SK-N-SH treated with all-trans-retinoic acid at 6 μM for 48 hours (cell line): ENCODE results near the gene PIGM.

Experiments used
- ATAC-seq: fragments of 200-7000 bp; cut with Tn5 transposase; 3 replicates; pipeline ENCODE4 v1.9.1; 2020; ENCODE audit warnings: mild to moderate bottlenecking, moderate library complexity
- ARNTL ChIP-seq: fragments of 450-650 bp; formaldehyde crosslinking; IDR thresholded peaks from 2 replicates; pipeline ENCODE4 v1.5.0; 2020; ENCODE audit warnings: low read depth, mild to moderate bottlenecking, moderate library complexity, borderline replicate concordance
- BACH2 ChIP-seq: fragments of 250-450 bp; sonication (Bioruptor Pico); IDR thresholded peaks from 2 replicates; pipeline ENCODE4 v1.9.0; 2021; ENCODE audit warnings: mild to moderate bottlenecking, borderline replicate concordance
- CSRNP3 ChIP-seq: fragments of 250-450 bp; sonication (Bioruptor Pico); IDR thresholded peaks from 2 replicates; pipeline ENCODE4 v1.5.1; 2021; ENCODE audit warnings: mild to moderate bottlenecking, moderate library complexity
- ESRRG ChIP-seq: fragments of 250-450 bp; sonication (Bioruptor Pico); IDR thresholded peaks from 2 replicates; pipeline ENCODE4 v1.6.1; 2021; ENCODE audit warnings: mild to moderate bottlenecking
- GLIS3 ChIP-seq: fragments of 250-450 bp; sonication (Bioruptor Pico); IDR thresholded peaks from 2 replicates; pipeline ENCODE4 v1.5.0; 2020; ENCODE audit warnings: mild to moderate bottlenecking, moderate library complexity
- ISL1 ChIP-seq: fragments of 250-450 bp; sonication (Bioruptor Pico); IDR thresholded peaks from 2 replicates; pipeline ENCODE4 v2.1.2; 2022; ENCODE audit warnings: mild to moderate bottlenecking, moderate library complexity
- OSR1 ChIP-seq: fragments of 250-450 bp; sonication (Bioruptor Pico); IDR thresholded peaks from 2 replicates; pipeline ENCODE4 v1.8.0; 2022; ENCODE audit warnings: moderate library complexity, mild to moderate bottlenecking, inconsistent platforms
- PPARA ChIP-seq: fragments of 250-450 bp; sonication (Bioruptor Pico); IDR thresholded peaks from 2 replicates; pipeline ENCODE4 v1.5.0; 2020; ENCODE audit warnings: mild to moderate bottlenecking, borderline replicate concordance
- RARB ChIP-seq: fragments of 250-450 bp; sonication (Bioruptor Pico); IDR thresholded peaks from 2 replicates; pipeline ENCODE4 v1.8.0; 2021; ENCODE audit warnings: mild to moderate bottlenecking, moderate library complexity
- SNAI2 ChIP-seq: fragments of 250-450 bp; sonication (Bioruptor Pico); IDR thresholded peaks from 2 replicates; pipeline ENCODE4 v1.5.0; 2020; ENCODE audit warnings: mild to moderate bottlenecking, moderate library complexity
- TCF4 ChIP-seq: fragments of 250-450 bp; sonication (Bioruptor Pico); IDR thresholded peaks from 2 replicates; pipeline ENCODE4 v1.8.0; 2021; ENCODE audit warnings: mild to moderate bottlenecking, moderate library complexity, borderline replicate concordance
- TOX ChIP-seq: fragments of 250-450 bp; sonication (Bioruptor Pico); IDR thresholded peaks from 2 replicates; pipeline ENCODE4 v1.8.0; 2021; ENCODE audit warnings: mild to moderate bottlenecking, moderate library complexity, borderline replicate concordance
- TSHZ2 ChIP-seq: fragments of 250-450 bp; sonication (Bioruptor Pico); IDR thresholded peaks from 2 replicates; pipeline ENCODE4 v1.5.0; 2020; ENCODE audit warnings: mild to moderate bottlenecking, moderate library complexity
- ZC3H10 ChIP-seq: fragments of 250-450 bp; sonication (Bioruptor Pico); IDR thresholded peaks from 2 replicates; pipeline ENCODE4 v1.5.1; 2021; ENCODE audit warnings: mild to moderate bottlenecking, moderate library complexity
- ZFP30 ChIP-seq: fragments of 450-650 bp; formaldehyde crosslinking; IDR thresholded peaks from 2 replicates; pipeline ENCODE4 v1.5.0; 2022; ENCODE audit warnings: mild to moderate bottlenecking, moderate library complexity
- ZNF565 ChIP-seq: fragments of 450-650 bp; formaldehyde crosslinking; conservative IDR thresholded peaks from 2 replicates; pipeline ENCODE4 v1.5.0; 2020; ENCODE audit warnings: low read depth, mild to moderate bottlenecking, moderate library complexity
- ZNF70 ChIP-seq: fragments of 450-650 bp; formaldehyde crosslinking; IDR thresholded peaks from 2 replicates; pipeline ENCODE4 v1.5.0; 2020; ENCODE audit warnings: mild to moderate bottlenecking, moderate library complexity
- ZNF8 ChIP-seq: fragments of 450-650 bp; formaldehyde crosslinking; IDR thresholded peaks from 2 replicates; pipeline ENCODE4 v1.5.0; 2020; ENCODE audit warnings: mild to moderate bottlenecking, moderate library complexity
- TF ChIP-seq, protein P1 (sequence below): fragments of 250-450 bp; sonication (Bioruptor Pico); IDR thresholded peaks from 2 replicates; pipeline ENCODE4 v1.8.0; 2020; ENCODE audit warnings: mild to moderate bottlenecking, moderate library complexity, borderline replicate concordance
- TF ChIP-seq, protein P2 (sequence below): fragments of 250-450 bp; sonication (Bioruptor Pico); IDR thresholded peaks from 2 replicates; pipeline ENCODE4 v1.8.0; 2021; ENCODE audit warnings: low read depth, mild to moderate bottlenecking, moderate library complexity, borderline replicate concordance

PIGM gene

DNA sequence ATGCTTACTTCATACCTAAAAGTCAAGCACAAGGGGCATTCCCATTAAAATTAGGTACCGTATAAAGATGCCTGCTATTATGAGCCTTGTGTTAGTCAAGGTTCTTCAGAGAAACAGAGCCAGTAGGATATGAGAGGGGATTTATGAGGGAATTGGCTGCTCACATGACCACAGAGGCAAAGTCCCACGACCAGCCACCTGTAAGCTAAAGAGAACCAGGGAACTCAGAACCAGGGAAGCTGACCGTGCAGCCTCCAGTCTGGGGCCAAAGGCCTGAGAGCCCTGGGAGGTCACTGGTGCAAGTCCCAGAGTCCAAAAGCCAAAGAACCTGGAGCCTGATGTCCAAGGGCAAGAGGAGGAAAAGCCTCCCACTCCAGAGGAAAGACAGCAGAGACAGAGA lies 20.0 kb downstream of the PIGM start:
- TF ChIP-seq ZC3H10 (no peak), BACH2 (CRISPR knock-in tag) (no peak), ZNF8 (no peak), ZNF70 (no peak), TSHZ2 (no peak), OSR1 (no peak), ARNTL (CRISPR knock-in tag) (no peak), TCF4 (CRISPR knock-in tag) (no peak)
- TF ChIP-seq, protein P1, sequence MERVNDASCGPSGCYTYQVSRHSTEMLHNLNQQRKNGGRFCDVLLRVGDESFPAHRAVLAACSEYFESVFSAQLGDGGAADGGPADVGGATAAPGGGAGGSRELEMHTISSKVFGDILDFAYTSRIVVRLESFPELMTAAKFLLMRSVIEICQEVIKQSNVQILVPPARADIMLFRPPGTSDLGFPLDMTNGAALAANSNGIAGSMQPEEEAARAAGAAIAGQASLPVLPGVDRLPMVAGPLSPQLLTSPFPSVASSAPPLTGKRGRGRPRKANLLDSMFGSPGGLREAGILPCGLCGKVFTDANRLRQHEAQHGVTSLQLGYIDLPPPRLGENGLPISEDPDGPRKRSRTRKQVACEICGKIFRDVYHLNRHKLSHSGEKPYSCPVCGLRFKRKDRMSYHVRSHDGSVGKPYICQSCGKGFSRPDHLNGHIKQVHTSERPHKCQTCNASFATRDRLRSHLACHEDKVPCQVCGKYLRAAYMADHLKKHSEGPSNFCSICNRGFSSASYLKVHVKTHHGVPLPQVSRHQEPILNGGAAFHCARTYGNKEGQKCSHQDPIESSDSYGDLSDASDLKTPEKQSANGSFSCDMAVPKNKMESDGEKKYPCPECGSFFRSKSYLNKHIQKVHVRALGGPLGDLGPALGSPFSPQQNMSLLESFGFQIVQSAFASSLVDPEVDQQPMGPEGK: no peak
- no peak for ATAC-seq

GRCh38 chr1:160009801-160010200 lies 22.0 kb downstream of the PIGM start:
- no peak for ATAC-seq
- no peak for TF ChIP-seq PPARA
- no peak for TF ChIP-seq TCF4 (CRISPR knock-in tag)
- TF ChIP-seq ZFP30 (CRISPR knock-in tag): no peak
- no peak for TF ChIP-seq GLIS3 (CRISPR knock-in tag)
- TF ChIP-seq ZNF70: no peak
- TF ChIP-seq TSHZ2: no peak
- TF ChIP-seq, protein P2, sequence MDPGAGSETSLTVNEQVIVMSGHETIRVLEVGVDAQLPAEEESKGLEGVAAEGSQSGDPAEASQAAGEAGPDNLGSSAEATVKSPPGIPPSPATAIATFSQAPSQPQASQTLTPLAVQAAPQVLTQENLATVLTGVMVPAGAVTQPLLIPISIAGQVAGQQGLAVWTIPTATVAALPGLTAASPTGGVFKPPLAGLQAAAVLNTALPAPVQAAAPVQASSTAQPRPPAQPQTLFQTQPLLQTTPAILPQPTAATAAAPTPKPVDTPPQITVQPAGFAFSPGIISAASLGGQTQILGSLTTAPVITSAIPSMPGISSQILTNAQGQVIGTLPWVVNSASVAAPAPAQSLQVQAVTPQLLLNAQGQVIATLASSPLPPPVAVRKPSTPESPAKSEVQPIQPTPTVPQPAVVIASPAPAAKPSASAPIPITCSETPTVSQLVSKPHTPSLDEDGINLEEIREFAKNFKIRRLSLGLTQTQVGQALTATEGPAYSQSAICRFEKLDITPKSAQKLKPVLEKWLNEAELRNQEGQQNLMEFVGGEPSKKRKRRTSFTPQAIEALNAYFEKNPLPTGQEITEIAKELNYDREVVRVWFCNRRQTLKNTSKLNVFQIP (CRISPR knock-in tag): no peak
- no peak for TF ChIP-seq ZNF8
- TF ChIP-seq OSR1: no peak
- TF ChIP-seq CSRNP3 (CRISPR knock-in tag): no peak
- TF ChIP-seq, protein P1: no peak
- TF ChIP-seq ZC3H10: no peak
- TF ChIP-seq RARB (CRISPR knock-in tag): no peak
- no peak for TF ChIP-seq ISL1 (CRISPR knock-in tag)
- TF ChIP-seq ZNF565 (CRISPR knock-in tag): no peak
- TF ChIP-seq ARNTL (CRISPR knock-in tag): no peak
- TF ChIP-seq ESRRG (CRISPR knock-in tag): no peak
- no peak for TF ChIP-seq TOX
- no peak for TF ChIP-seq SNAI2 (CRISPR knock-in tag)
